ENCODE data around the gene TBC1D2B. TPM values are rescaled to one million over a fixed set of nuclear protein-coding genes. Genes with fewer than 3 reads are reported as not detected.

Gene TBC1D2B
- total RNA-seq (2022; extraction: Qiagen RNA extraction): 11.9 to 19.3 TPM (median 16.0 TPM) in 5 replicates

DNA sequence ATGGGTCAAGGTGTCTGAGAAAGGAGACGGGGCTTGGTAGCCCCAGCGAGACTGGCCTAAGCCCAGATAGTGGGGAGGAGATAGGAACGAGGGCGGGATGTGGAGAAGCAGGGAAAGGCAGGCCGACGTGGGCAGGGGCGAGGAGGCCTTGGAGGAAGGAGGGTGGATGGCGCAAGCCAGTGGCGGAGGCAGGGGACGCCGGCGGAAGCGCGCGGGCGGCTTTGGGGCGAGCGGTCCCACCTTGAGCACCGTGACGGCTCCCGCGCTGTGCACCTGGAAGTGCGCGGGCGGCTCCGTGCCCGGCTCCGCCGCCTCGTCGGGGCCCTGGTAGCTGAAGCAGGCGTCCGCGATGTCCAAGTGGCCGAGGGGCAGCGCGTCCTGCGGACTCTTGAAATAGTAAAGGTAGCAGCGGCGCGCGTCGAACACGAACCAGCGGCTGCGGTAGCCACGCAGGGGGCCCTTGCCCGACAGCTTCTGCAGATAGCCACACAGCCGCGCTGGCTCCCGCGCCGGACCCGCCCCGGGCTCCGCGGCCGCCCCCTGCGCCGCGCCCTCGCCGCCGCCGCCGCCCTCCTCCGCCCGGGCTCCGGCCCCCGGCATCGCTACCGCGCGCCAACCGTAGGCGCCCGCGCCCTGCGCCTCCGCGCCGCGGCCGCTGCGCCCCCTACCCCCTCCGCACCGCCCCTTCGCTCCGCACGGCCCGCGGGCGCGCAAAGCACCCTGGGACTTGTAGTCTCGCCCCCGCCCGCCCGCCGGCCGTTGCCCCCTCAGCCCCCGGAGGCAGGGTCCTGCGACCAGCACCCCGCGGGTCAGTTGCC is at the start of gene TBC1D2B:
TBC1D2B (minus strand) TSS at position 659 of the 818 bp plus-strand sequence; CDS start at position 600, 59 bp downstream.

DNA sequence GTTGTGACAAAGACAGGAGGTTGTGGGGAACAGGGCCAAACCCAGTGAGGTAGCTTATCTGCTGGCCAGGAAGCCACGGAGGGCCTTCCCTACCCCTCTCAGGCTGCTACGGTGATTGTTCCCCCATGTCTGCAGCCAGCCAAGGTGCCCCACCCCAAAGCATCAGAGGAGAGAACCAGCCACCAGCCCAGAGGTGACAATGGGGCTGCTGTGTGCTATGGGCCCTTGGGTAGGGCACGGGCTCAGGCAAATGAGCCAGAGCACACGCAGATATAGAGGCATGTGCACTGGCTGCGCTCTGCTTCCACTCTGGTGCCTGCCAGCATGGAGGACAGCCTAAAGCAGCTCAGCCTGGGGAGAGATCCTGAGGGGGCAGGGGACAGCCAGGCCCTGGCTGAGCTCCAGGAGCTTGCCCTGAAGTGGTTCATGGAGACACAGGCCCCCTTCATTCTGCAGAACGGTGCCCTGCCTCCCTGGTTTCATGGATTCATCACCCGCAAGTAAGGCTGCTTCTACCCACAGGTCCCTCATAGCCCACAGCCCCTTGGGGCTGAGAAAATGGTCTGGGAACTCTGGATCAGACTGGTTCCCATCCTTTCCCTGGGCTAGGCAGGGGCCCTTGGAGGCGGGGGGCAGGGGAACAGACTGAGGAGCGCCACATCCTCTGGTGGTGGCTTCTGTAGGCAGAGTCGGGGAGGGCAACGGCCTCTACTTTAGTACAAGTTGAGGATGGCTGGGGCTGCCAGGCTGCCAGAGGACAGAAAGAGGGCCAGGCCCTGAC is 14.9 kb upstream of the TBC1D2B start, which contains the start of gene SH2D7:
SH2D7 (plus strand) TSS at position 301 of the 781 bp plus-strand sequence; CDS start at position 325, 24 bp downstream.

Other genes starting within 250 kb of the TBC1D2B start
- not detected in 5 replicates for gene SH2D7, start 14.8 kb upstream of the TBC1D2B start, total RNA-seq (2022; extraction: Qiagen RNA extraction)
- gene CIB2, start 53.7 kb upstream of the TBC1D2B start, total RNA-seq (2022; extraction: Qiagen RNA extraction): 25.7 to 28.9 TPM (median 27.6 TPM) in 5 replicates
- 63.1 to 93.8 TPM (median 70.0 TPM) in 5 replicates for gene IDH3A, start 71.7 kb upstream of the TBC1D2B start, total RNA-seq (2022; extraction: Qiagen RNA extraction)
- gene ACSBG1, start 156.9 kb upstream of the TBC1D2B start, total RNA-seq (2022; extraction: Qiagen RNA extraction): 0.13 to 0.31 TPM (median 0.19 TPM) in 4 of 5 replicates, not detected in the other
- gene DNAJA4, start 186.9 kb upstream of the TBC1D2B start, total RNA-seq (2022; extraction: Qiagen RNA extraction): not detected in 5 replicates
- gene SKIC8, start 221.9 kb upstream of the TBC1D2B start, total RNA-seq (2022; extraction: Qiagen RNA extraction): 80.3 to 109 TPM (median 88.0 TPM) in 5 replicates